ENCODE measurements around the gene SULF2.

Gene SULF2

DNA sequence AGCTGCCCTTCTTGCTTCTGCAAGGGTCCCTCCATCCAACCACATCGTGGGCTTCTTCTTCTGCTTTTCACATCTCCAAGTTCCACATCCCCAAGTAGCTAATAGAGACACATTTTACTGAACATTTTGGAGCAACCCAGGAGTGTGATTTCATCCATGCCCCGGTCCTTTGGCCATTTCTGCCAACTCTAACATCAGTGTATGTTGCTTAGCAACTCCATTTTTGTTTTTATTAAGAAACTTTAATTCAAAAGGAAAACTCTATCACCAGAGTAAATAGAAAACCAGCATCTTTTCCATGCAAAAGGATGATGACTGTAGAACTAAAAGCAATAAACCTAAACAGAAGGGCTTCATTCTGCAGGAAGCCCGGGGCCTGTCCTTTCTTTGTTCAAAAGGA is 32.7 kb upstream of the SULF2 start:
- DNase-seq (ENCODE audit: low read depth in 1 of 2, low spot score in 1 of 2), result no peak
- Histone ChIP-seq H3K4me3 (replicated peaks; ENCODE audit: insufficient read depth, low read length) (no peak overlapping the region), H3K27me3 (ENCODE audit: insufficient read depth, poor library complexity, severe bottlenecking) (peaks cover 8% of the 10 kb centered on the region), H3K27ac (replicated peaks) (no peak overlapping the region)
- TF ChIP-seq, protein P1, sequence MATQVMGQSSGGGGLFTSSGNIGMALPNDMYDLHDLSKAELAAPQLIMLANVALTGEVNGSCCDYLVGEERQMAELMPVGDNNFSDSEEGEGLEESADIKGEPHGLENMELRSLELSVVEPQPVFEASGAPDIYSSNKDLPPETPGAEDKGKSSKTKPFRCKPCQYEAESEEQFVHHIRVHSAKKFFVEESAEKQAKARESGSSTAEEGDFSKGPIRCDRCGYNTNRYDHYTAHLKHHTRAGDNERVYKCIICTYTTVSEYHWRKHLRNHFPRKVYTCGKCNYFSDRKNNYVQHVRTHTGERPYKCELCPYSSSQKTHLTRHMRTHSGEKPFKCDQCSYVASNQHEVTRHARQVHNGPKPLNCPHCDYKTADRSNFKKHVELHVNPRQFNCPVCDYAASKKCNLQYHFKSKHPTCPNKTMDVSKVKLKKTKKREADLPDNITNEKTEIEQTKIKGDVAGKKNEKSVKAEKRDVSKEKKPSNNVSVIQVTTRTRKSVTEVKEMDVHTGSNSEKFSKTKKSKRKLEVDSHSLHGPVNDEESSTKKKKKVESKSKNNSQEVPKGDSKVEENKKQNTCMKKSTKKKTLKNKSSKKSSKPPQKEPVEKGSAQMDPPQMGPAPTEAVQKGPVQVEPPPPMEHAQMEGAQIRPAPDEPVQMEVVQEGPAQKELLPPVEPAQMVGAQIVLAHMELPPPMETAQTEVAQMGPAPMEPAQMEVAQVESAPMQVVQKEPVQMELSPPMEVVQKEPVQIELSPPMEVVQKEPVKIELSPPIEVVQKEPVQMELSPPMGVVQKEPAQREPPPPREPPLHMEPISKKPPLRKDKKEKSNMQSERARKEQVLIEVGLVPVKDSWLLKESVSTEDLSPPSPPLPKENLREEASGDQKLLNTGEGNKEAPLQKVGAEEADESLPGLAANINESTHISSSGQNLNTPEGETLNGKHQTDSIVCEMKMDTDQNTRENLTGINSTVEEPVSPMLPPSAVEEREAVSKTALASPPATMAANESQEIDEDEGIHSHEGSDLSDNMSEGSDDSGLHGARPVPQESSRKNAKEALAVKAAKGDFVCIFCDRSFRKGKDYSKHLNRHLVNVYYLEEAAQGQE (IDR thresholded peaks at IDR 0.05; ENCODE audit: insufficient replicate concordance, low read depth), result no peak
- TF ChIP-seq GABPA (IDR thresholded peaks at IDR 0.05; ENCODE audit: low read depth) (no peak), SPI1 (IDR thresholded peaks at IDR 0.05; ENCODE audit: borderline replicate concordance, low read depth) (no peak), POLR2AphosphoS5 (IDR thresholded peaks at IDR 0.05; ENCODE audit: low read depth) (no peak)
- TF ChIP-seq, protein P2, sequence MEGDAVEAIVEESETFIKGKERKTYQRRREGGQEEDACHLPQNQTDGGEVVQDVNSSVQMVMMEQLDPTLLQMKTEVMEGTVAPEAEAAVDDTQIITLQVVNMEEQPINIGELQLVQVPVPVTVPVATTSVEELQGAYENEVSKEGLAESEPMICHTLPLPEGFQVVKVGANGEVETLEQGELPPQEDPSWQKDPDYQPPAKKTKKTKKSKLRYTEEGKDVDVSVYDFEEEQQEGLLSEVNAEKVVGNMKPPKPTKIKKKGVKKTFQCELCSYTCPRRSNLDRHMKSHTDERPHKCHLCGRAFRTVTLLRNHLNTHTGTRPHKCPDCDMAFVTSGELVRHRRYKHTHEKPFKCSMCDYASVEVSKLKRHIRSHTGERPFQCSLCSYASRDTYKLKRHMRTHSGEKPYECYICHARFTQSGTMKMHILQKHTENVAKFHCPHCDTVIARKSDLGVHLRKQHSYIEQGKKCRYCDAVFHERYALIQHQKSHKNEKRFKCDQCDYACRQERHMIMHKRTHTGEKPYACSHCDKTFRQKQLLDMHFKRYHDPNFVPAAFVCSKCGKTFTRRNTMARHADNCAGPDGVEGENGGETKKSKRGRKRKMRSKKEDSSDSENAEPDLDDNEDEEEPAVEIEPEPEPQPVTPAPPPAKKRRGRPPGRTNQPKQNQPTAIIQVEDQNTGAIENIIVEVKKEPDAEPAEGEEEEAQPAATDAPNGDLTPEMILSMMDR (IDR thresholded peaks at IDR 0.05; ENCODE audit: insufficient read depth, low read length), result no peak

DNA sequence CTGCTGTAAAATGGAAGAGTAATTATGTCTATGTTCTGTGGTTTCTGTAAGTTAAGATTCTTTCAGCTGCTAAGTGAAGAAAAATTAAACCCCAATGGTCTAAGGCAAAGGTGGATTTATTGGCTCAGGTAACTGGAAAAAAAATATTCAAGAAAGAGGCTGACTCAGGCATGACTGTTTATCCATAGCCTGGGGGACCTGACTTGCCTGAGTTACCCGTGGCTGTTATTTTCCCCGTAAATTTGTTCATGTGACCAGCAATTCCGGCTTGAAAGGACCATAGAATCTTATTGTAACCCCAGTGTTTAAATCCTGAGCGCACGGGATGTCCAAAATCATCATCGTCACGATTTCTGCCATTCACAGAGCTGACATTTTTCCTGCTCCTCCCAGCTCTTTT is 32.3 kb upstream of the SULF2 start:
- TF ChIP-seq GABPA (IDR thresholded peaks at IDR 0.05; ENCODE audit: low read depth), result no peak
- TF ChIP-seq, protein P2 (IDR thresholded peaks at IDR 0.05; ENCODE audit: insufficient read depth, low read length), result no peak
- TF ChIP-seq, protein P1 (IDR thresholded peaks at IDR 0.05; ENCODE audit: insufficient replicate concordance, low read depth), result no peak
- TF ChIP-seq POLR2AphosphoS5 (IDR thresholded peaks at IDR 0.05; ENCODE audit: low read depth), result no peak
- TF ChIP-seq SPI1 (IDR thresholded peaks at IDR 0.05; ENCODE audit: borderline replicate concordance, low read depth), result no peak
- peaks cover 8% of the 10 kb centered on the region for H3K27me3 ChIP-seq (ENCODE audit: insufficient read depth, poor library complexity, severe bottlenecking)
- no peak overlapping the region for H3K4me3 ChIP-seq (replicated peaks; ENCODE audit: insufficient read depth, low read length)
- H3K27ac ChIP-seq (replicated peaks), result no peak overlapping the region
- DNase-seq (ENCODE audit: low read depth in 1 of 2, low spot score in 1 of 2), result no peak

DNA sequence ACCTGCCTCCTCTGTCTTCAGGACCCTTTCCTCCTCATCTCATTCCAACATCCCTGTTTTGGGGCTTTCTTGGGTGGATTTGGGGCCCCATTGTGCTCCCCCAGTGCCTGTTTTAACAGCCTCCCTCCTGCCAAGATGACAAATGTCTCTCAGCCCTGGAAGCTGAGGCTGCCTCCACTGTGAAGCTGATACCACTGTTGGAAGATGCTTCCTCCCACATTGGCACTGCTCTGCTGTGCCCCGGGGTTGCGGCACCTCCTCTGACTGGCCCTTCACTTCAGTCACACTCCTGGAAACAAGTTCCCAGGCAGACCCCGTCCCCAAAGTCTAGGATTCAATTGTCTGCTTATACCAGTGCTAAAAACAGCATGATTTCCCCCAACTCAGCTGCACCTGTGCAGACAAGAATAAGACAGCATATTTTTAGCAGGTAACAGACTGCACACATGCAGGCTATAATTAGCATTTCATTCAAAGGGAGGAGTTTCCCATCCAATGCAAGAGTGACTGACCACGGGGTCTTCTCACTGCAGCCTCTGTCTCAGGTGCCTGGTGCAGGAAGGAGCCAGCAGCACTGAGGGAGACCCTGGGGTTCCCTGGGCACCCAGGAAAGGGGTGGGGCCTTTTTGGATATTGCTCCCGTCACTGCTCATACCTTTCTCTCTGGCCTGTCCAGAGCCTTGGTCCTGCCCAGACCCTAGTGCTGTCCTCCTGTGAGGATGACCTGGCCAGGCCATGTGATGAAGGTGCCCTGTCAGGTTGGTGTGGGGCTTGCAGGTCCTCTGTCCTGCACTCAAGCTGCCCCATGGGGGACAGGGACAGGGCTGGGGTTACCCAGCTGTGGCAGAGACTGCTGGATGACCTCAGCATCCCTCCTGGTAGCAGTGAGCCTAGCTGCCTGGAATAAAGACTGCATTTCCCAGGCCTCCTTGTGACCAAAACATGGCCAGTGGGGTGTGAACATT is 31.5 kb upstream of the SULF2 start:
- no peak overlapping the region for H3K27ac ChIP-seq (replicated peaks)
- H3K27me3 ChIP-seq (ENCODE audit: insufficient read depth, poor library complexity, severe bottlenecking), result peaks cover 8% of the 10 kb centered on the region
- TF ChIP-seq GABPA (IDR thresholded peaks at IDR 0.05; ENCODE audit: low read depth) (no peak), POLR2AphosphoS5 (IDR thresholded peaks at IDR 0.05; ENCODE audit: low read depth) (no peak), SPI1 (IDR thresholded peaks at IDR 0.05; ENCODE audit: borderline replicate concordance, low read depth) (no peak)
- TF ChIP-seq, protein P1 (IDR thresholded peaks at IDR 0.05; ENCODE audit: insufficient replicate concordance, low read depth), result no peak
- TF ChIP-seq, protein P2 (IDR thresholded peaks at IDR 0.05; ENCODE audit: insufficient read depth, low read length), result no peak
- H3K4me3 ChIP-seq (replicated peaks; ENCODE audit: insufficient read depth, low read length), result no peak overlapping the region
- DNase-seq (ENCODE audit: low read depth in 1 of 2, low spot score in 1 of 2), result no peak
